ENCODE results near the gene TMEM82.
A peak's percentile ranks its signal among the peaks of the same experiment; 100 is the strongest.
"Not testable (repeated sequence)": the region's sequence is repeated elsewhere in the genome, so short reads cannot be mapped to it uniquely, and the experiment has no call there.

The TMEM82 gene

DNA sequence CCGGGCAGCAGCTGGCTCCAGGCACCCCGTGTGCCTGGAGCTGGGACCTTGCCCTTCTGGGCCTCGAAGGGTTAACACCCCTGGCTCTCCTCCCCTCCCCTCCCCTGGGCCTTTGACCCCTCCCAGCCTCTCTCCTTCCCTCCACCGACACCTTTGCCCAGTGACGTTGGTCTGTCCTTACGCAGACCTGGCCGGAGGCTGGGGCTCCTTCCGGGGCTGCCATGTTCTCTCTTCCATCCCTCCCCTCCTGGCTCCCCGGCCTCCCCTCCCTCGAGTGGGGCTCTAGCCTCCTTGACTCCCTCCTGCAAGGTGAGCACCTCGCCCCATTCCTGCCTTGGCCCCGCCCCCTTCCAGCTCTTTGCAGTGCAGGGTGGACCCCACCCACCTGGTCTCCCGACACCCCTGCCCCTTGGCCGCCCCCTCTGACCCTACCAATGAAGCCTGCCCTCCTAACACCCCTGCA is at the start of gene TMEM82:
Gene TMEM82, plus strand, starts transcription at position 161 of the 463 bp plus-strand sequence. Its CDS starts 61 bp downstream, at position 222.
- no peak for DNase-seq
- no peaks in the 10 kb centered on the region for H3K9me3 ChIP-seq (ENCODE audit: severe bottlenecking)
- no peak within 1 kb of the TSS for H3K4me3 ChIP-seq (ENCODE audit: low read depth, low read length)
- H3K27me3 ChIP-seq (ENCODE audit: insufficient read depth, low read depth, severe bottlenecking): no peaks in the 10 kb centered on the region
- no peak for TF ChIP-seq CTCF (IDR thresholded peaks at IDR 0.05; ENCODE audit: low read depth, low read length)
- no peak within 1 kb of the TSS for H3K27ac ChIP-seq
- no peaks in the 10 kb centered on the region for H3K36me3 ChIP-seq

DNA sequence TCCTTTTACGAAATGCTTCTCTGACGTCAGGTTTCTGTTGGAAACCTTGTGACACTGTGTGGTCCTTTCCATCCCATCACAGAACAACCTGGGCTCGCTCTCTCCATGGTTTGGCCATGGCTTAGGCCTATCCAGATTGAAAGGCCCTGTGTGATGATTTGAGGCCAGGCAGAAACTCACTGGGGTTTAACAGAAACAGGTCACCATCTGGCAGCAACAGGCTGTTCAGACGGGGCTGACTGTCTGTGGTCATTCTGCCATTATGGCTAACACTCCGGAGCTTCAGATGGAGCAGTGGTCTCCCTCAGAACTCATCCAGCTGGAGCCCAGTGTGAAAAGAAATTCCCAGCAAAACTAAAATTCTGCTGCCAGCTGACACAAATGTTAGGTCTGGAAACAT is 48.9 kb upstream of the TMEM82 start:
- peak overlapping the region; percentile 74 for H3K27ac ChIP-seq
- H3K4me3 ChIP-seq (ENCODE audit: low read depth, low read length): no peak overlapping the region
- no peaks in the 10 kb centered on the region for H3K27me3 ChIP-seq (ENCODE audit: insufficient read depth, low read depth, severe bottlenecking)
- DNase-seq: peak; percentile 73
- H3K9me3 ChIP-seq (ENCODE audit: severe bottlenecking): no peaks in the 10 kb centered on the region
- no peak for TF ChIP-seq CTCF (IDR thresholded peaks at IDR 0.05; ENCODE audit: low read depth, low read length)
- H3K36me3 ChIP-seq: peaks cover 26% of the 10 kb centered on the region

GRCh38 chr1:15696956-15697521 is 45.3 kb upstream of the TMEM82 start:
- Histone ChIP-seq H3K4me3 (ENCODE audit: low read depth, low read length) (no peak overlapping the region), H3K36me3 (peaks cover 21% of the 10 kb centered on the region), H3K27me3 (ENCODE audit: insufficient read depth, low read depth, severe bottlenecking) (no peaks in the 10 kb centered on the region), H3K9me3 (ENCODE audit: severe bottlenecking) (no peaks in the 10 kb centered on the region), H3K27ac (no peak overlapping the region)
- DNase-seq: no peak
- no peak for TF ChIP-seq CTCF (IDR thresholded peaks at IDR 0.05; ENCODE audit: low read depth, low read length)

GRCh38 chr1:15698201-15698600 is 44.1 kb upstream of the TMEM82 start:
- Histone ChIP-seq H3K27me3 (ENCODE audit: insufficient read depth, low read depth, severe bottlenecking) (no peaks in the 10 kb centered on the region), H3K27ac (no peak overlapping the region), H3K36me3 (peaks cover 21% of the 10 kb centered on the region), H3K4me3 (ENCODE audit: low read depth, low read length) (no peak overlapping the region), H3K9me3 (ENCODE audit: severe bottlenecking) (no peaks in the 10 kb centered on the region)
- no peak for TF ChIP-seq CTCF (IDR thresholded peaks at IDR 0.05; ENCODE audit: low read depth, low read length)
- no peak for DNase-seq

GRCh38 chr1:15699321-15699720 is 43.0 kb upstream of the TMEM82 start:
- DNase-seq; H3K4me3 ChIP-seq (ENCODE audit: low read depth, low read length); H3K27ac ChIP-seq; H3K27me3 ChIP-seq (ENCODE audit: insufficient read depth, low read depth, severe bottlenecking); H3K9me3 ChIP-seq (ENCODE audit: severe bottlenecking): not testable (repeated sequence)
- H3K36me3 ChIP-seq: peaks cover 21% of the 10 kb centered on the region

GRCh38 chr1:15700508-15700907 is 41.8 kb upstream of the TMEM82 start:
- H3K36me3 ChIP-seq: peaks cover 19% of the 10 kb centered on the region
- no peak for TF ChIP-seq CTCF (IDR thresholded peaks at IDR 0.05; ENCODE audit: low read depth, low read length)
- H3K27me3 ChIP-seq (ENCODE audit: insufficient read depth, low read depth, severe bottlenecking): no peaks in the 10 kb centered on the region
- no peak overlapping the region for H3K27ac ChIP-seq
- H3K4me3 ChIP-seq (ENCODE audit: low read depth, low read length): no peak overlapping the region
- H3K9me3 ChIP-seq (ENCODE audit: severe bottlenecking): no peaks in the 10 kb centered on the region
- DNase-seq: no peak
